Measurements from ENCODE around the gene ARHGDIA.

Gene ARHGDIA

DNA sequence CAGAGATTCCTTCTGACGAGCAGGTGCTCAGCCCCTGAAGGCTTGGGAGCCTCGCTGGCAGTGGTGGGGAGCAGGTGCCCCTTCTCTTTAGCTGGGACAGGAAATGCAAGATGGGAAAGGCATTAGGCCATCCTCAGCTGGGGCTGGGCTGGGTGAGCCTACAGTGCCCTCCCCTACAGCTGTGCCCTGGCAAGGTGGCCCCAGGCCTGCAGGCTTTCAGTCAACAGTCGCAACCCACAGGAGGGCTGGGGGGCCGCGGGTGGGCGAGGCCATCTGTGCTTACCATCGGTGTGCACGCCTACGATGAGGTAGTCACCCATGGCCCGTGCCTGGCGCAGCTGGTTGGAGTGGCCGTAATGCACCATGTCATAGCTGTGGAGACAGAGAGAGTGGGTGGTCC lies 38.1 kb upstream of the ARHGDIA start:
- TF ChIP-seq ZFX (IDR thresholded peaks at IDR 0.05) = no peak
- TF ChIP-seq, protein P1, sequence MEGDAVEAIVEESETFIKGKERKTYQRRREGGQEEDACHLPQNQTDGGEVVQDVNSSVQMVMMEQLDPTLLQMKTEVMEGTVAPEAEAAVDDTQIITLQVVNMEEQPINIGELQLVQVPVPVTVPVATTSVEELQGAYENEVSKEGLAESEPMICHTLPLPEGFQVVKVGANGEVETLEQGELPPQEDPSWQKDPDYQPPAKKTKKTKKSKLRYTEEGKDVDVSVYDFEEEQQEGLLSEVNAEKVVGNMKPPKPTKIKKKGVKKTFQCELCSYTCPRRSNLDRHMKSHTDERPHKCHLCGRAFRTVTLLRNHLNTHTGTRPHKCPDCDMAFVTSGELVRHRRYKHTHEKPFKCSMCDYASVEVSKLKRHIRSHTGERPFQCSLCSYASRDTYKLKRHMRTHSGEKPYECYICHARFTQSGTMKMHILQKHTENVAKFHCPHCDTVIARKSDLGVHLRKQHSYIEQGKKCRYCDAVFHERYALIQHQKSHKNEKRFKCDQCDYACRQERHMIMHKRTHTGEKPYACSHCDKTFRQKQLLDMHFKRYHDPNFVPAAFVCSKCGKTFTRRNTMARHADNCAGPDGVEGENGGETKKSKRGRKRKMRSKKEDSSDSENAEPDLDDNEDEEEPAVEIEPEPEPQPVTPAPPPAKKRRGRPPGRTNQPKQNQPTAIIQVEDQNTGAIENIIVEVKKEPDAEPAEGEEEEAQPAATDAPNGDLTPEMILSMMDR (conservative IDR thresholded peaks at IDR 0.05) = no peak
- peak overlapping the region; percentile 91 for H3K27ac ChIP-seq

DNA sequence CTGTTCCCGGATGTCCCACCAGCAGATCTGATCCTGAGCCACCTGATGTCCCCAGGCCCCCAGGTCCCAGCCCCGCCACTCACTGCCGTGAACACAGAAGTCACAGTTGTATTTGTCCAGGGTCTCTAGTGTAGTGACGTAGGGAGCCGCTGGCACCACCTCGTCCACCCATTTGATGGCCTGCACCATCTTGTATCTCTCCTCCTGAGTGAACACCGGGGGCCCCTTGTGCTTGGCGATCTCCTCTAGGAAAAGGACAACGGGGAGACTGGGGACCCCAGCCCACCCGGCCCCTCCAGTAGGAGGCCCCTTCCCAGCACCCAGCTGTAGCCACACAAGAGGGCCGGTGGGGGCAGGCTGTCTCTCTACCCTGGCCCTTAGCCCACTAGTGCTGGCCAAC lies 37.7 kb upstream of the ARHGDIA start:
- no peak for TF ChIP-seq ZFX (IDR thresholded peaks at IDR 0.05)
- TF ChIP-seq, protein P1 (conservative IDR thresholded peaks at IDR 0.05) = no peak
- no peak overlapping the region for H3K27ac ChIP-seq

DNA sequence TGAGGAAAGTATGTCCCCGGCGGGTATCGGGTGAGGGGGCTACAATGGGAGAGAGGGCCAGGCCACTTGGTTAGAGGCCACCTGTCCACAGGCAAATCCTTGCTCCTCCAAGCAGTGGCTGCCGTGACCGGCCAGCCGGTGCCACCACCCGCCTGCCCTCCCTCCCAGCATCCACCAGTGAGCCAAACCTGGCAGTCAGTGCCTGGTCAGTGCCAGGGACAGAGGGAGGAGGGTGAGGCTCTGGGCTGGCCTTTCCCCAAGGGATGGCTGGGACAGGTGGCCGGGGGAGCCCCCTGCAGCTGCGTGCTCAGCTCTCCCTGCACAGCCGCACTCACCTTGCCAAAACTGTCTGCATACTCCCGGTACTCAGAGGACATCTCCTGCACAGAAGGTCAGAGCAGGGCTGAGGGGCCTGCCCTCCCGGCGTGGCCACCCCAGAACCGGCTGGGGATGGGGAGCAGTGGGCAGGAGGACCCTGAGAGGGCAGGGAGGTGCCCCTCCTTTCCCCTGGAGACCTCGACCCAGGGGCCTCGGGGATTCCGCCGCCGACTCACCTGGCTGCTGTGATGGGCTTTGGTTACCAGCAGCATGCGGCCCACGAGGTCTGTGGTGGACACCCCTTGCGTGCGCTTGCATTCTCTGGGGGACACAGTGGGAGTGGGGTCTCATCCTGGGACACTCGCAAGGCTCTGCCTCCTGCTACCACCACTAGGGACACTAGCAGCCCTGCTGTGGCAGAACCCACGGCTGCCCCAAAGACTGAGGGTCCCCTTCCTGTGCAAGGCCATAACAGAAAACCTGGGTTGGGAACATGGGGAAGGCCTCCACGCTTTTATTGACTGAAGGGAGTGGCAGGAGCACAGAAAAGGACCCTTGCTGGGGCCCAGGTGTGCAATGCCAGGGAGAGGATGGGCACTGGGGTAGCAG lies 36.3 kb upstream of the ARHGDIA start:
- no peak for TF ChIP-seq ZFX (IDR thresholded peaks at IDR 0.05)
- TF ChIP-seq, protein P1 (conservative IDR thresholded peaks at IDR 0.05) = no peak
- H3K27ac ChIP-seq = no peak overlapping the region

DNA sequence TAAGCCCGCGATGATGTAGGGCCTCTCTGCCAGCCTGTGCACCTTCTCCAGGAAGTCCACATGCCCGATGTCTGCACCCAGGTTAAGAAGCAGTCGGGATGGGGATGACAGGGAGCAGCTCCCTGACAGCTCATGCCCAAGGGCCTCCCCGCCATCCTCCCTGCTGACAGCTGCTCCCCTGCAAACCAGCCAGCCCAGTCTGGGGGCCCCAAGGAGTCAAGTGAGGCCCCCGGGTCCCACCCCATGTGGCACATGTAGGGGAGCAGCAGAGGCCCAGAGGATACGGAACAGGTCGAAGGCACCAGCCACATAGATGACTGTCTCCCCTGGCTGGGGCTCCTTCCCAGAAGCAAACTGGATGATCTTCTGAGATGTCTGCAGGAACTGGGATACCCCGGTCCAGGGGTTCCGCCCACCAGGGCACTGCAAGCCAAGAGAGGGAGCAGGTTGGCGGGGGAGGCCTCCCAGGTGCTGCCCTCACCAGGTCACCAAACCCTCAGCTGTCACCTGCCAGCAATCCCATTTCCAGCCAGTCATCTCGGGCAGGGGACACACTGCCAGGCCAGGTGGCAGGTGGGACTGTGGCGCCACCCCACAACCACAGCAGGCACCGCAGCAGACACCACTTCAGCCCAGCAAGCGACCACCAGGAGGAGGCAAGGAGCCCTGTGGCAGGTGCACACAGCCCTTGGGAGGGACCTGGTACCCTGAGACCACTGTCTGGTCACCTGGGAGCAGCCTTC lies 35.5 kb upstream of the ARHGDIA start:
- H3K27ac ChIP-seq = no peak overlapping the region
- TF ChIP-seq, protein P1 (conservative IDR thresholded peaks at IDR 0.05) = no peak
- no peak for TF ChIP-seq ZFX (IDR thresholded peaks at IDR 0.05)

DNA sequence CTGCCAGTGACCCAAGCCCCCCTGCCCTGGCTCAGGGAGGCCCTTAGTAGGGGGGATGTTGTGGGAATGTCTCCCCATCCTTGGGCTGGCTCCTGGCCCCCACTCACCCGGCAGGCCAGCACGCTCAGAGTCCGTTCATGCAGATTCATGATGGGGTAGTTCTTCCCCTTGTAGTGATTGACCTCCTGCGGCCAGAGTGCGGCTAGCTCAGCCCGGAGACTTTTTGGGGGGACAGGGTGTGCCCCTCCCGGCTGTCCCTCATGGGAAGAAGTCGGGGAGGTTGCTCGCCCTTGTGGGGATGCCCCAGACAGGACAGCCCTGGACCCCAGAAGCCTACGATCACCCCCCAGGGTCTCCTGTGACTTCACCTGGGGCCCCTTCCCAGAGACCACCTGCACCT lies 34.9 kb upstream of the ARHGDIA start:
- TF ChIP-seq ZFX (IDR thresholded peaks at IDR 0.05) = no peak
- TF ChIP-seq, protein P1 (conservative IDR thresholded peaks at IDR 0.05) = no peak
- H3K27ac ChIP-seq = no peak overlapping the region

DNA sequence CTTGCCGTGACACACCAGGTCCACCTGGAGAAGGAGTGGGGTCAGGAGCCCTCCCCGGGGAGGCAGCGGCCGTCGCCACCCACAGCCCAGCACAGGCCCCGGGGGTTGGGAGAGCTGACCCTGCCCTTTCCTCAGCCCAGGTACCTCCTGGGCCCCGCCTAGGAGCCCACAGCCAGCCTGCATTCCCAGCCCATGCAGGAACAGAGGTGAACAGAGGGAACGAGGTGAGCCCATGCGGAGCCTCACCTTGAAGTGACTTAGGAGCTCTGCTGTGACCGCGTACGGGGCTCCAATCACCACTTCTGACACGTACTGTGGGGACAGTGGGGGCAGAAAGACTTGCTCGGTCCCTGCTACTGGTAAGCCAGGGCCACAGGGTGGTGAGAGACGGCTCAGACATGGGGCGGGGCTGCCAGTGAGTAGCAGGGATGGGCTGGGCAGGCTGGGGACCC lies 34.3 kb upstream of the ARHGDIA start:
- H3K27ac ChIP-seq = no peak overlapping the region
- TF ChIP-seq, protein P1 (conservative IDR thresholded peaks at IDR 0.05) = no peak
- TF ChIP-seq ZFX (IDR thresholded peaks at IDR 0.05) = no peak
